HG03025 (cell line): ENCODE measurements around the gene R3HDM4.

ENCODE experiments used
- ATAC-seq: cut with Tn5 transposase; IDR thresholded peaks from one replicate; pipeline ENCODE4 v1.9.1; 2021; ENCODE audit warnings: mild to moderate bottlenecking, moderate library complexity; ENCODE audit not compliant: unreplicated experiment, low FRiP score

Gene R3HDM4

GRCh38 chr19:917323-918151 lies 4.5 kb upstream of the R3HDM4 start, which contains the start of gene KISS1R:
TSS of gene KISS1R (plus strand) at chr19:917333. CDS start at chr19:917503, 170 bp downstream.
- no peak for ATAC-seq

DNA sequence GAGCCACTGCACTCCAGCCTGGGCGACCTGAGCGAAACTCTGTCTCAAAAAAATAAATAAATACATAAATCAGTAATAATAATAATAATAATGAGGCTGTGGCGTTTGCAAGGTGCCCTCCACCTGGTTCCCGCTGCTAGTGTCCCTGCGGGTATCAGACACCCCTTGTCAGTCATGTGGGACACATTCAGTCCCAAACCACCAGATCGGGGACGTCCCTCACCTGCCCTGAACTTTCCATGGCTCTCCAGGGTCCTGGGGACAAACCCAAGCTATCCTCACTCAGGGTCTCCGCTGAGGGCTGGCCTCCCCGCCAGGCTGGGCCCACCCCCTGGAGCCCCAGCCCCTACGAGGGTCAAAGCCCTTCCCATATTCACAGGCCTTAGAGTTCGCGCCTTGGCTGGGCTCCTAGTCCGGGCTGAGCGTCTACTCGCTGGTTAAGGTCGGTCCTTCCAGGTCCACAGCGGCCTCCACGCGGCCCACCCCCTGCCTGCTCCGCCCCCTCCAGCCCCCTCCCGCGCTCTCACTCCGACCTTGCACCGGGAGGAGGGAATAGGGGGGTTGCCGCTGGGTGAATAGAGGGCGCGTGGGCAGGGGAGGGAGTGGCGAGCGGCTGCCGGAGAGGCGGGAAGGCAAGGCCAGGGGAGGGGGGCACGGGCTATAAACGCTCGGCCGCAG lies 3.8 kb upstream of the R3HDM4 start:
- no peak for ATAC-seq

- ATAC-seq, result peak; percentile 1
These were observed 589 bp downstream of the R3HDM4 start for GRCh38 chr19:912181-913079.

DNA sequence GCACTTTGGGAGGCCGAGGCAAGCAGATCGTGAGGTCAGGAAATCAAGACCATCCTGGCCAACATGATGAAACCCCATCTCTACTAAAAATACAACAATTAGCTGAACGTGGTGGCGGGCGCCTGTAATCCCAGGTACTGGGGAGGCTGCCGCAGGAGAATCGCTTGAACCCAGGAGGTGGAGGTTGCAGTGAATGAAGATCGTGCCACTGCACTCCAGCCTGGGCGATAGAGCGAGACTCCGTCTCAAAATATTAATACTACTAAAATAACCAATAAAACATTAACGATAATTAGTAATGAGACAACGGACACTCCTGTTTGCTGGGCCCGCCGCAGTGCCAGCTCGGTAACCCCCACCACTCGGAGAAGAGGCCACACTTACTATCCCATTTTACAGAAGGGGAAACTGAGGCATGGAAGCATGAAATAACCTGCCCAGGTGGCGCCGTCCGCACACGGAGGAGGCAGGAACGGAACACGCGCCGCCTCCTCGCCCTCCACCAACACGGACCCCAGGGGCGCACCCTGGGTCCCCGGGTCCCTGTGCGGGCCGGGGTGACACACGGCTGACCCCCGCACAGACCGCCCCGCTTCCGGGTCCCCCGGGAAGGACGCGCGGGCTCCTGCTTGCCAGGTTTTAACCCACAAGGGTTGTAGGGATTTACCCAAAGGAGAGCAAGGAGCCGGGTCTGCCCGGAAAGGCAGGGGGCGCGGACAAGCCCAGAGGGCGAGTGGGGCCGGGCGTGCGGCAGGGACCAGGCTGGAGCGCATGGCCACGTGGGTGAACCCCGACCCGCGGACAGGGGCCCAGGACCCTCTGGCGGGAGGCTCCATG lies 1.6 kb downstream of the R3HDM4 start:
- no peak for ATAC-seq

GRCh38 chr19:907183-907853 lies 5.7 kb downstream of the R3HDM4 start:
- no peak for ATAC-seq

DNA sequence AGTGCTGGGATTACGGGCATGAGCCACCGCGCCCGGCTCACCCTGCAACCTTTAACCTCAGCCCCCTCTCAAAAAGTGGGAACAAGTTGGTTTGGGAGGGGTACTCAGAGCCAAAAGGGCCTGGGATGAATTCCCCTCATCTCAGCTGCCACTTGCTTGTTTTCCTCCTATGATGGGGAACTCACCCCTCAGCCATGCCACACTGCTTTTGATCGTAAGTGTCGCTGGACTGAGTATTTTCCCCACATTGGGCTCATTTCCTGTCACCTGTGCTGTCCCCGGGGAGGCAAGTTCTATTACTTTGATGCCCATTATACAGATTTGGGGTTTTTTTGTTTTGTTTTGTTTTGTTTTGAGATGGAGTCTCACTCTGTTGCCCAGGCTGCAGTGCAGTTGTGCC lies 6.5 kb downstream of the R3HDM4 start:
- ATAC-seq, result no peak

DNA sequence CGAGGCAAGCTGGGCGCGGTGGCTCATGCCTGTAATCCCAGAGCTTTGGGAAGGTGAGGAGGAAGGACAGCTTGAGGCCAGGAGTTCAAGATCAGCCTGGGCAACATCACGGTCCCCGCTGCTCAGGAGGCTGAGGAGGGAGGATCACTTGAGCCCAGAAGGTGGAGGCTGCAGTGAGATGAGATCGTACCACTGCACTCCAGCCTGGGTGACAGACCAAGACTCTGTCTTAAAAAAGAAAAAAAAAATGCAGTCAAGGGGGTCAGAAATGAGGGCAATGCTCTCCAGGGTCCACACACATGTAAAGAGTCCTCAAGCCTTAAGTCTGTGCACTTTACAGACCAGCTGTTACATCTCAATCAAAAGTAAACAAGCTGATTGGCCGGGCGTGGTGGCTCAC lies 8.5 kb downstream of the R3HDM4 start:
- no peak for ATAC-seq

GRCh38 chr19:903266-903797 lies 9.7 kb downstream of the R3HDM4 start:
- no peak for ATAC-seq

GRCh38 chr19:902446-903226 lies 10.4 kb downstream of the R3HDM4 start:
- ATAC-seq, result no peak

DNA sequence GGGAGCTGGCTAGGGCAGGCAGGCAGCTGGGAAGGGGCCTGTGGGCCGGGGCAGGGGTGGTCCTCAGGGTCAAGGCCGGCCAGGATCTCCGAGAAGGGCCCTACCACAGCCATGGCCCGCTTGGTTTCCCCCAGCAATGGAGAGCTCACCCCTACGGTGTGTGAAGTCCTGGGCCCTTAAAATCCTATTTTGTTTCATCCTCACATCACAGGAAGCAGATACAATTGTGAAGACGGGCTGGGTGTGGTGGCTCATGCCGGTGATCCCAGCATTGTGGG lies 11.0 kb downstream of the R3HDM4 start:
- no peak for ATAC-seq

DNA sequence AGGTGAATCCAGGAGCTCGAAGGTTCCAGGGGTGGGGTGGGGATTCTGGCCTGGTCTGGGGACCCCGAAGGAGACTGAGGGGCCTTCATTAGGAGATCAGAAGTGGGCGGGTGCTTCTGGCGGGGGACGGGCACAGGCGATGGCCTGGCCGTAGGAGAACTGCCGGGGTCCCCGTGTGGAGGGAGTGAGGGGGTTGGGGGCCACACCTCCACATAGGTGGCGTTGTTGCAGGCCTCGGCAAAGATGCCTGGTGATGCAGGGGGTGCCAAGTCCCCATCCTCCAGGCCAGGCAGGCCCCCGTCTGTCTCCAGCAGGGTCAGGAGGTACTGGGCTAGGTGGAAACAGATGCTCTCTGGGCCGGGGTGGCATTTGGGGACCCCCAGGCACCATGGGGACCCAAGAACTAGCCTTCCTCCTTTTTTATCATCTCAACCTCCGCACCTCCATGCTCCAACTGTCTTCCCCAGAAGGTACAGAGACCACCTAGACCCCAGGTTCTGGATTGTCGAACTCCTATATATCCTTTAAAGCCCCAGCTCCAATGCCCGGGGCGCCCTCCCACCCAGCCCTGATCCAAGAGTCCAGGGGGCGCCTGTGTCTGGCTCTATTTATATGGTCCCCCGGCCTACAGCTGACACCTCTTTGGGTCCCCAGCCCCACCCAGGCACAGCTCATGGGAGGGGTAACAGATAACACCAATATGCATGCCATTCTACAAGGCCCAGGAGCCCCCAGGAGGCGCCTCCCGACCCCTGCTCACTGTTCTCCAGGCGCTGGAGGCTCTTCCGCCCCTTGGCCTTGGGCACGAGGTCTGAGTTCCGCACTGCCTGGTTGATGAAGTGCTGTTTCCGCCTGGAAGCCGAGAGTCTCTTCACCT lies 11.6 kb downstream of the R3HDM4 start:
- no peak for ATAC-seq

DNA sequence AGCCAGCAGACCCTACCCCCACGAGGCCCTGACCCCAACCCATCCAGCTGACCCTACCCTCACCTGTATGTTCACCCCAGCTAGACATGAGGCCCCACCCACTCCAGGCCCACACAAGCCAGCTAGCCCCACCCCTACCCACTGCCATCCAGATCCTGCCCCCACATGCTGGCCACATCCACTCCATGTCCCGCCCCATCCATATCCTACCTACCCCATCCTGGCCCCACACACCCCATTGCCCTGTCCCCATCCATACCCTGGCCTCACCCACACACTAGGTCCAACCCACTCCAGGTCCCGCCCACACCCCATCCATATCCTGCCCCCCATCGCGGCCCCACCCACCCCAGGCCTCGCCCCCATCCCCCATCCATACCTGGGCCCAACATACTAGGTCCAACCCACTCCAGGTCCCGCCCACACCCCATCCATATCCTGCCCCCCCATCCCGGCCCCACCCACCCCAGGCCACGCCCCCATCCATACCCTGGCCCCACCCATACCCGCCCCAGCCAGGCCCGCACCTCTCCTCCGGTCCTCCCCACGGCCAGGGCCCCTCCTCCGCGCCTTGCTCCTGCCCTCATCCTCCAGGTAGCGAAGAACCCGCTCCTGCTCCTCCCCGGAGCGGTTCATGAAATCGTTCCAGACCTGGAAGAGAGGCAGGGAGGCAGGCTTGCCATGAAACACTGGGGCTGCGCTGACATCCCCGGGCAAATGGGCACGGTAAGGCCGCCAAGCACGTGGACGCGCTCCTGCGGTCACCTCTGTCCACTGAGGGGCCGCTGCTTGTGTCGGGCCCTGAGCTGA lies 12.5 kb downstream of the R3HDM4 start:
- ATAC-seq, result no peak

GRCh38 chr19:900043-900301 lies 13.0 kb downstream of the R3HDM4 start:
- no peak for ATAC-seq

DNA sequence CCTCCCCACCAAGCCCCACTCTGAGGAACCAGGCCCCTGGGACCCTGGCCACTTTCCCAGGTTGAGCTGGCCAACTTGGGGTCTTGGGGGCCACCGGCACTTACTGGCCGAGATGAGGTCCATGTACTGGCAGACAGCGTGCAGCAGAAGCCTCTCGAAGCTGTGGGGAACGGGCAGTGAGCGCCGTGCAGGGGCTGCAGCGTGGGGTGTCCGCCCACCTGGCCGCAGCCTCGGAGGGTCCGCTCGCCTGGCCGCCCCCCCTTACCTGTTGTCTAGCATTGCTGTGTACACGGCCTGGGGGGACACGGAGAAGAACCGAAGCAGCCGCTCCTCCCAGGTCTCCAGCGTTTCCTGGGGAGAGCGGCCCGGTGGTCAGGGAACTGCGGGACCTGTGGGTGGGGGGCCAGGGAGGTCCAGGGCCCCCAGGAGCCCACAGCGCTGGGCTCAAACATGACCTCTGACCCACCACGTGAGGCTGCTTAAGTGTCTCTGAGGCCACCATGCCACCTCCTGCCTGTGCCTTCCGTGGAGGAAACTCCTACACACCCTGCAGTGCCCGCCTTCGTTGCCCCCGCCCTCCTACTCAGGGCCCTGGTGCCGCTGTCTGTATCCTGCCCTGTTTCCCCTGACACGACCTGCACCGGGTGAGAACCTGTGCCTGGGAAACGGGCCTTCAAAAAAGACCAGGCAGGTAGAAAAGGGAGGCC lies 13.5 kb downstream of the R3HDM4 start:
- ATAC-seq, result no peak

- ATAC-seq, result no peak
These were observed 14.4 kb downstream of the R3HDM4 start for GRCh38 chr19:898663-899062.

- no peak for ATAC-seq
These were observed 15.5 kb downstream of the R3HDM4 start for GRCh38 chr19:897442-898039.
